ENCODE results near the gene PARD3.

Gene PARD3

GRCh38 chr10:34764472-34764946 lies 50.6 kb downstream of the PARD3 start:
- H3K4me2 ChIP-seq (ENCODE audit: insufficient read depth, low read length), result no peak overlapping the region
- H3K27ac ChIP-seq (ENCODE audit: low read length), result no peak overlapping the region
- H3K9me3 ChIP-seq (ENCODE audit: insufficient read depth, low read length, severe bottlenecking), result no peaks in the 10 kb centered on the region
- H3K4me1 ChIP-seq (ENCODE audit: insufficient read depth, low read length), result no peaks in the 10 kb centered on the region
- DNase-seq (no peak), ATAC-seq (ENCODE audit: insufficient read depth, low read depth) (no peak)
- H3K9ac ChIP-seq (ENCODE audit: low read depth, low read length), result no peak overlapping the region
- TF ChIP-seq, protein P1, sequence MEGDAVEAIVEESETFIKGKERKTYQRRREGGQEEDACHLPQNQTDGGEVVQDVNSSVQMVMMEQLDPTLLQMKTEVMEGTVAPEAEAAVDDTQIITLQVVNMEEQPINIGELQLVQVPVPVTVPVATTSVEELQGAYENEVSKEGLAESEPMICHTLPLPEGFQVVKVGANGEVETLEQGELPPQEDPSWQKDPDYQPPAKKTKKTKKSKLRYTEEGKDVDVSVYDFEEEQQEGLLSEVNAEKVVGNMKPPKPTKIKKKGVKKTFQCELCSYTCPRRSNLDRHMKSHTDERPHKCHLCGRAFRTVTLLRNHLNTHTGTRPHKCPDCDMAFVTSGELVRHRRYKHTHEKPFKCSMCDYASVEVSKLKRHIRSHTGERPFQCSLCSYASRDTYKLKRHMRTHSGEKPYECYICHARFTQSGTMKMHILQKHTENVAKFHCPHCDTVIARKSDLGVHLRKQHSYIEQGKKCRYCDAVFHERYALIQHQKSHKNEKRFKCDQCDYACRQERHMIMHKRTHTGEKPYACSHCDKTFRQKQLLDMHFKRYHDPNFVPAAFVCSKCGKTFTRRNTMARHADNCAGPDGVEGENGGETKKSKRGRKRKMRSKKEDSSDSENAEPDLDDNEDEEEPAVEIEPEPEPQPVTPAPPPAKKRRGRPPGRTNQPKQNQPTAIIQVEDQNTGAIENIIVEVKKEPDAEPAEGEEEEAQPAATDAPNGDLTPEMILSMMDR (IDR thresholded peaks at IDR 0.05; ENCODE audit: borderline replicate concordance, extremely low read depth, low read length, poor library complexity, severe bottlenecking), result no peak
- TF ChIP-seq EZH2 (IDR thresholded peaks at IDR 0.05; ENCODE audit: borderline replicate concordance, low read depth, low read length, severe bottlenecking), result no peak
- peaks cover 73% of the 10 kb centered on the region for H4K20me1 ChIP-seq (ENCODE audit: insufficient read depth, low read length)
- H3K27me3 ChIP-seq (ENCODE audit: insufficient read depth, low read length, poor library complexity), result no peaks in the 10 kb centered on the region
- no peaks in the 10 kb centered on the region for H3K36me3 ChIP-seq (ENCODE audit: insufficient read depth, low read length)
- no peak overlapping the region for H3K4me3 ChIP-seq (ENCODE audit: low read depth in 1 of 2, low read length in 2 of 2)
- H2AFZ ChIP-seq (ENCODE audit: low read depth, low read length), result no peak overlapping the region
- peaks cover 97% of the 10 kb centered on the region for H3K79me2 ChIP-seq (ENCODE audit: insufficient read depth, low read length)

GRCh38 chr10:34762603-34763299 lies 52.3 kb downstream of the PARD3 start:
- peaks cover 97% of the 10 kb centered on the region for H3K79me2 ChIP-seq (ENCODE audit: insufficient read depth, low read length)
- H3K4me2 ChIP-seq (ENCODE audit: insufficient read depth, low read length), result no peak overlapping the region
- no peak overlapping the region for H3K4me3 ChIP-seq (ENCODE audit: low read depth in 1 of 2, low read length in 2 of 2)
- H3K9ac ChIP-seq (ENCODE audit: low read depth, low read length), result no peak overlapping the region
- TF ChIP-seq EZH2 (IDR thresholded peaks at IDR 0.05; ENCODE audit: borderline replicate concordance, low read depth, low read length, severe bottlenecking), result no peak
- TF ChIP-seq, protein P1 (IDR thresholded peaks at IDR 0.05; ENCODE audit: borderline replicate concordance, extremely low read depth, low read length, poor library complexity, severe bottlenecking), result no peak
- H3K36me3 ChIP-seq (ENCODE audit: insufficient read depth, low read length), result no peaks in the 10 kb centered on the region
- H2AFZ ChIP-seq (ENCODE audit: low read depth, low read length), result no peak overlapping the region
- no peaks in the 10 kb centered on the region for H3K27me3 ChIP-seq (ENCODE audit: insufficient read depth, low read length, poor library complexity)
- H3K27ac ChIP-seq (ENCODE audit: low read length), result no peak overlapping the region
- DNase-seq (no peak), ATAC-seq (ENCODE audit: insufficient read depth, low read depth) (no peak)
- H3K4me1 ChIP-seq (ENCODE audit: insufficient read depth, low read length), result peaks cover 6% of the 10 kb centered on the region
- no peaks in the 10 kb centered on the region for H3K9me3 ChIP-seq (ENCODE audit: insufficient read depth, low read length, severe bottlenecking)
- H4K20me1 ChIP-seq (ENCODE audit: insufficient read depth, low read length), result peaks cover 73% of the 10 kb centered on the region

GRCh38 chr10:34762156-34762555 lies 52.9 kb downstream of the PARD3 start:
- no peak overlapping the region for H2AFZ ChIP-seq (ENCODE audit: low read depth, low read length)
- TF ChIP-seq EZH2 (IDR thresholded peaks at IDR 0.05; ENCODE audit: borderline replicate concordance, low read depth, low read length, severe bottlenecking), result no peak
- TF ChIP-seq, protein P1 (IDR thresholded peaks at IDR 0.05; ENCODE audit: borderline replicate concordance, extremely low read depth, low read length, poor library complexity, severe bottlenecking), result no peak
- no peaks in the 10 kb centered on the region for H3K36me3 ChIP-seq (ENCODE audit: insufficient read depth, low read length)
- peaks cover 76% of the 10 kb centered on the region for H4K20me1 ChIP-seq (ENCODE audit: insufficient read depth, low read length)
- no peaks in the 10 kb centered on the region for H3K9me3 ChIP-seq (ENCODE audit: insufficient read depth, low read length, severe bottlenecking)
- ATAC-seq (ENCODE audit: insufficient read depth, low read depth) (no peak), DNase-seq (no peak)
- peaks cover 6% of the 10 kb centered on the region for H3K4me1 ChIP-seq (ENCODE audit: insufficient read depth, low read length)
- no peak overlapping the region for H3K4me2 ChIP-seq (ENCODE audit: insufficient read depth, low read length)
- peaks cover 98% of the 10 kb centered on the region for H3K79me2 ChIP-seq (ENCODE audit: insufficient read depth, low read length)
- no peaks in the 10 kb centered on the region for H3K27me3 ChIP-seq (ENCODE audit: insufficient read depth, low read length, poor library complexity)
- H3K4me3 ChIP-seq (ENCODE audit: low read depth in 1 of 2, low read length in 2 of 2), result no peak overlapping the region
- H3K9ac ChIP-seq (ENCODE audit: low read depth, low read length), result no peak overlapping the region
- no peak overlapping the region for H3K27ac ChIP-seq (ENCODE audit: low read length)
